ENCODE results near the gene DNAH11. TPM values are rescaled to one million over a fixed set of nuclear protein-coding genes. Genes with fewer than 3 reads are reported as not detected.

DNAH11 gene
- total and polyA plus RNA-seq, 3 donors from 2014 or later, result 4.9 to 19.3 (median 14.2) TPM

- Histone ChIP-seq H3K27ac (no peak overlapping the region), H3K4me3 (no peak overlapping the region), H3K4me1 (no peaks in the 10 kb centered on the region), H3K36me3 (ENCODE audit: low read depth, missing control alignments) (no peaks in the 10 kb centered on the region), H3K27me3 (no peaks in the 10 kb centered on the region), H3K9me3 (no peaks in the 10 kb centered on the region)
- TF ChIP-seq POLR2A (IDR thresholded peaks at IDR 0.05) (no peak), CTCF (IDR thresholded peaks at IDR 0.05) (no peak)
- intact Hi-C loops (cut with DNase I; ENCODE audit: low total_unique reads), result no loop called here
- no peak for DNase-seq
- 84 to 85% methylated on average over 14 of the region's 14 CpGs for WGBS, 2 donors
Measured at GRCh38 chr7:21903020-21903786, 360.4 kb downstream of the DNAH11 start.

DNA sequence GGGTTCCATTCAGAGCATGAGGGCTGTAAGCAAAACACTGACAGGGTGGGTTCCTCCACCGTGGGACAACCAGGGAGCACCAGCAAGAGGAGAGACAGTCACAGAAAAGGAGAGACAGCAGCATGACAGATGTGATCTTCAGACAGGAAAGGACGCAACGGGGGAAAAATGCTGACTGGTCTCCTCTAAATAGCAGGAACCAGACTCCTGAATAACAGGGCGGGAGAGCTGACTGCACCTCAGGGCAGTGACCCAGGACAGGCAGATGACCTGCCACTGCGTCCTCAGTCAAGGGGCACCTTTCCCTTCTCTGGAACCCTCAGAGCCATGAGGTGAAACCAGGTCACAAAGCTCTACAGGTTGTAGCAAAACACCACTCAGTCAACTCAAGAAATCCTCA lies 365.9 kb downstream of the DNAH11 start:
- H3K27ac ChIP-seq, result no peak overlapping the region
- no peaks in the 10 kb centered on the region for H3K4me1 ChIP-seq
- intact Hi-C loops (cut with DNase I; ENCODE audit: low total_unique reads), result no loop called here
- no peaks in the 10 kb centered on the region for H3K9me3 ChIP-seq
- H3K4me3 ChIP-seq, result no peak overlapping the region
- WGBS, 2 donors, result 95 to 96% methylated on average over 5 of the region's 5 CpGs
- TF ChIP-seq POLR2A (IDR thresholded peaks at IDR 0.05), result no peak
- TF ChIP-seq CTCF (IDR thresholded peaks at IDR 0.05), result no peak
- no peaks in the 10 kb centered on the region for H3K36me3 ChIP-seq (ENCODE audit: low read depth, missing control alignments)
- no peak for DNase-seq
- no peaks in the 10 kb centered on the region for H3K27me3 ChIP-seq

DNA sequence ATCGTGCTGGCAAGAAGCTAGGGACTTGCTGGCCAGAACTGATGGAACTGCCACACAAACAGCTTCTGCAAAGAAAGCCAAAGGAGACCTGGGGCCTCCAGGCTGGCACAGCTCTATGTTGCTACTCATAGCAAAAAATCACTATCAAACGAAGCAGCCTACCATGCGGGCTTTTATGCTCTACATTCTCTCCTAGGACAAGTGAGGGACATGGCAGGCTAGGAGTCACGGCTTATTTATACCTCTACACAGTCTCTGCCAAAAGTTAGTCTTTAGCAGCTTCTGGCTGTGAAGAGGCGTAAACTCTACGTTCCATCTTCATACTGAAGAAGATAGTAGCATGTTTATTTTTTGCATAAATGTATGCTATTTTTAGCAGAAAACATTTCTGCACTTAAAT lies 367.4 kb downstream of the DNAH11 start:
- Histone ChIP-seq H3K9me3 (no peaks in the 10 kb centered on the region), H3K27me3 (no peaks in the 10 kb centered on the region), H3K36me3 (ENCODE audit: low read depth, missing control alignments) (no peaks in the 10 kb centered on the region), H3K4me3 (no peak overlapping the region), H3K4me1 (no peaks in the 10 kb centered on the region), H3K27ac (no peak overlapping the region)
- no peak for DNase-seq
- whole genome bisulfite sequencing, 2 donors, result 85 to 86% methylated on average over 6 of the region's 6 CpGs
- intact Hi-C loops (cut with DNase I; ENCODE audit: low total_unique reads), result no loop called here
- TF ChIP-seq CTCF (IDR thresholded peaks at IDR 0.05), result no peak
- no peak for TF ChIP-seq POLR2A (IDR thresholded peaks at IDR 0.05)

- Histone ChIP-seq H3K36me3 (ENCODE audit: low read depth, missing control alignments) (no peaks in the 10 kb centered on the region), H3K27ac (no peak overlapping the region), H3K4me1 (no peaks in the 10 kb centered on the region), H3K4me3 (no peak overlapping the region), H3K27me3 (no peaks in the 10 kb centered on the region), H3K9me3 (no peaks in the 10 kb centered on the region)
- TF ChIP-seq POLR2A (IDR thresholded peaks at IDR 0.05) (no peak), CTCF (IDR thresholded peaks at IDR 0.05) (no peak)
- WGBS, 2 donors, result 95 to 96% methylated on average over 8 of the region's 8 CpGs
- no peak for DNase-seq
- intact Hi-C loops (cut with DNase I; ENCODE audit: low total_unique reads), result no loop called here
Measured at GRCh38 chr7:21911341-21911875, 368.6 kb downstream of the DNAH11 start.

DNA sequence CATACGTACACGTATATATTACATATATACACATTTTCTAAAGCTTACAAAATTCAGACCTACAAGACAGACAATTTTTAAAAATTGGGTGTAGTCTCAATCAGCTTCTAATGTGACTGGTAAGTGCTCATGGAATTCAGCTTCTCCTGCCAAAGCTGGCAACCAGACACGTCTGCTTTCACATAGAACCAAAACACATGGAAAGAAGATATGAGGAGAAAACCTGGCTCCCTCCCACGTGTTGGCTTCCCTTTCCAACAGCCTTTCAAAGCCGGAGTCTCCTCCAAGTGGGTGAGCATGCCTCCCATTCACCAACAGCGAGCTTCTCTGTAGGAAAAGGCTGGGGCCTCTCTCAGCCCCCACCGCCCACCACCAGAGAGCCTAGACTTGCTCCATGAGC lies 369.5 kb downstream of the DNAH11 start:
- H3K4me3 ChIP-seq, result no peak overlapping the region
- intact Hi-C loops (cut with DNase I; ENCODE audit: low total_unique reads), result no loop called here
- DNase-seq, result no peak
- 65 to 79% methylated on average over 5 to 7 of the region's 7 CpGs for WGBS, 2 donors
- no peak overlapping the region for H3K27ac ChIP-seq
- H3K9me3 ChIP-seq, result no peaks in the 10 kb centered on the region
- H3K36me3 ChIP-seq (ENCODE audit: low read depth, missing control alignments), result no peaks in the 10 kb centered on the region
- no peaks in the 10 kb centered on the region for H3K27me3 ChIP-seq
- H3K4me1 ChIP-seq, result no peaks in the 10 kb centered on the region
- no peak for TF ChIP-seq CTCF (IDR thresholded peaks at IDR 0.05)
- TF ChIP-seq POLR2A (IDR thresholded peaks at IDR 0.05), result no peak

All from testis (tissue), 3 donors.